ENCODE results near the gene CFAP141. TPM values are rescaled to one million over a fixed set of nuclear protein-coding genes. Genes with fewer than 3 reads are reported as not detected.
A peak's percentile ranks its signal among the peaks of the same experiment; 100 is the strongest.

CFAP141 gene
- total RNA-seq, 1 experiment from 2014 or later = not detected

DNA sequence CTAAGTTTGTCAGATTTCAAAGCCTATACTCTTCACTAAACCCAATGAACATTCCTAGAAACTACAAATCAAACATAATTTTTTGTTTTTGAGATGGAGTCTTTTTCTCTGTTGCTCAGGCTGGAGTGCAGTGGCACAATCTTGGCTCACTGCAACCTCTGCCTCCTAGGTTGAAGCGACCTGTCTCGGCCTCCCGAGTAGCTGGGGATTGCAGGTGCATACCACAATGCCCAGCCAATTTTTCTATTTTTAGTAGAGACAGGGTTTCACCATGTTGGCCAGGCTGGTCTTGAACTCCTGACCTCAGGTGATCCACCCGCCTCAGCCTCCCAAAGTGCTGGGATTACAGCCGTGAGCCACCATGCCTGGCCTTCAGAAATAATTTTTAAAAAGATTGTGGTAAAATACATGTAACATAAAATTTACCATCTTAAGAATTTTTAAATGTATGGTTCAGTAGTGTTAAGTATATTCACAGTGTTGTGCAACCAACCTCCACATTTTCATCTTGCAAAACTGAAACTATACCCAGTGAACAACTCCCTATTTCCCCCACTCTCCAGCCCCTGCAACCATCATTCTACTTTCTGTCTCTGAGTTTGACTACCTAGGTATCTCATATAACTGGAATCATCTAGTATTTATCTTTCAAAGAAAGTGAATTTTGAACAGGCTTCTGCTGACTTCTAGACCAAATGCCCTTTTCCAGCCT, 2.7 kb upstream of the CFAP141 start:
- no peak for DNase-seq (ENCODE audit: low read depth)

DNA sequence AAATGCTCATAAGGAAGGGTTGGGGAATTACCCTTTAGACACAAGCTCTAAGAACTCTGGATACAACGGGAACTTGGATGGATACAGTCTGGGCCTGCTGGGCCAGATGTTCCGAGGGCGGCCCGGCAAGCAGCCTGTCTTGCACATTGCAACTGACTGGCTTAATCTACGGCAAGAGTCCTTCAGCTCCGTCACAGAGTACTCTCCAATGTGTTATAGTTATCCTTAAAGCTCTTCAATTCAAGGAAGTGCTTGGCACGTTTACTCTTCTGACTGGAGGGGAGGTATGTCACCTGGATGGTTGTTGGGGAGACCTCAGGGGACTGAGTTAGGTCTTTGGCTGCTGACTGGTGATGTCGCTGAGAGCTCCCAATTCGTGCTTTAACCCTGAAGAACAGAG, 1.1 kb upstream of the CFAP141 start:
- DNase-seq (ENCODE audit: low read depth) = no peak

GRCh38 chr1:154205778-154206177, 355 bp downstream of the CFAP141 start:
- peak; percentile 48 for DNase-seq (ENCODE audit: low read depth)

DNA sequence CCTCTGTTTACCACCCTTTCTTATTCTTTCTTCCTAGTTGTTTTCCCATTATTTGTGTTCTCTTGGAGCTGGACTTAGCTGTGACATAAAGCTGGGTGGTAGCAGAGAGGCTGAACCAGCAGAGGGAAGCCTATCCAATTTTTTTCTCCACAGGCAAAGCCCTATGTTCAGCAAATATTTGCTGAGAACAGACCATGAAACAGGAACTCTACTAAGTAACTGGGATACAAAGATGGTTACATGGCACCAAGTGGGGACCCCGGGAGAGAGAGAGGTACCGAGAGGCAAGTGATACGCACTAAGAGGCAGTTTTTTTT, 6.6 kb downstream of the CFAP141 start:
- peak; percentile 18 for DNase-seq (ENCODE audit: low read depth)

DNA sequence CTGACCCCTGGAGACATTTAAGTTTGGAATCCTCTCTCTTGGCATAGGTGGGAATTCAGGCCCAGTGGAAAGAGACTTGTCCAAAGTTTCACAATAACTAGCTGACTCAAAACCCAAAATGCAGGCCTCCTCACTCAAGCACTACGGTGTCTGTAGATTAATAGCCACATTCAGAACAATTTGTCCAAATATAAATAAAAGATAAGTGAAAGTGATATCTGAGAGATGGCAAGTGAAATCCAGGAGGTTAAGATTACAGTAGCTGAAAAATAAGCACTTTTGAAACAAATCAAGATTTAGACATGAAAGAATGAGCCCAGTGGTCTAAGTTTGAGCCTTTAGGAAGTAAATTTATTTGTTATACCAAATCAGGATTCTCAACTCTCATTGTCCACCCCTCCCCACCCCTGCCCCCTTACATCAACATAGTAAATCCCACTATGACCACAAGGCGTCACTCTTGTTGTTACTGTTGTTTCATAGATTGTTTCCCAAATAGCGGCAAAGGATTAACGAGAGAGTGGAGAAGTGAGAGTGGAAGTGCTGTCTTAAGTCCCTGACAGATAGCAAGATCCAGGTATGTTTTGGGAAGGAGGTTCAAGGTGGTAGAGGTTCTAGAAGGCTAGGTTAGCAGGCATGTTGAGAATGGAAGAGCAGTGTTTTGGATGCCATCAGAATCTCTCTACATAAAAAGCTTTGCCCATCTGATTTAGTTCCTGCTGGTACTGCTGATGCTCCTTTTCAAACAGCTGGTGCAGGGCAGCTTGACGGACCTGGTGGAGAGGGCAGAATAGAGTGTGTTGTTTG, 7.2 kb downstream of the CFAP141 start:
- peak; percentile 71 for DNase-seq (ENCODE audit: low read depth)

DNA sequence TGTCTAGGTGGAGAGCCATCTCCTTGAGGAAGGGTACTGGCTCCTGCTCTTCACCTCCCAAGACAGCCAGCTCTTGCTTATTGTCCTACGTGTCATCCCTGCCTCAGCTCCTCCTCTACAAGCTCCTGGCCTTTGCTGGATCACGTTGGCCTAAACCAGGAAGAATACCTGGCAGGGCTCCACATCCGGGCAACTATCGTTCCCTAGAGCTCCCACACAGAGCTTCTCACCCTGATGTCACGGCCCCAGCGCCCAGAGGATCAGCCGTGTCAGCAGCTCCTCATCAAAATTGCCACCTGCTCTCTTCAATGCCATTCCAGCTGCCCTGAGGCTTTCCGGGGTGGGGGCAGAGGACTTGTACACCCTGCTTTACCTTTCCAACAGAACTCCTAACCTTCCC, 12.3 kb downstream of the CFAP141 start:
- peak; percentile 72 for DNase-seq (ENCODE audit: low read depth)

- DNase-seq (ENCODE audit: low read depth) = no peak
Observed at GRCh38 chr1:154192476-154192875, 13.7 kb downstream of the CFAP141 start.

- peak; percentile 15 for DNase-seq (ENCODE audit: low read depth)
Observed at GRCh38 chr1:154191990-154192461, 14.1 kb downstream of the CFAP141 start, which contains the start of gene TPM3. Gene TPM3 (minus strand): TSS chr1:154192100. CDS start chr1:154192018, 82 bp downstream.

DNA sequence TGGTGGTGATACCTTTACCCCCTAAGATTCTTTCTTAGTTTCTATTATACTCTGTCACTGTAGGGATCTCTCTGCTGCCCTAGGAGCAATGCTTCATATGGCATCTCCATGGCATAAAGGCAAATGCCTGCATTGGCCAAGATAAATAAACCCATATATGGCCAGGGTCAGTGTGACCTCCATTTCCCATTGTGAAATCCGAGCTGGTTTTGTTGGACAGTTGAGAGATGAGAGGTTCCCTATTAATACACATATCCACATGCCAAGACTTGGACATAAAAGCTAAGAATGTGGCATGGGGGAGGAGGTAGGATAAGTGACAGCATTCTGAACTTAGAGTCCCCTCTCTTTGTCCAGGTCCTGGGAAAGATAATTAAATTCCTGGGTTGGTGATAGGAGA, 15.6 kb downstream of the CFAP141 start:
- peak; percentile 88 for DNase-seq (ENCODE audit: low read depth)

DNA sequence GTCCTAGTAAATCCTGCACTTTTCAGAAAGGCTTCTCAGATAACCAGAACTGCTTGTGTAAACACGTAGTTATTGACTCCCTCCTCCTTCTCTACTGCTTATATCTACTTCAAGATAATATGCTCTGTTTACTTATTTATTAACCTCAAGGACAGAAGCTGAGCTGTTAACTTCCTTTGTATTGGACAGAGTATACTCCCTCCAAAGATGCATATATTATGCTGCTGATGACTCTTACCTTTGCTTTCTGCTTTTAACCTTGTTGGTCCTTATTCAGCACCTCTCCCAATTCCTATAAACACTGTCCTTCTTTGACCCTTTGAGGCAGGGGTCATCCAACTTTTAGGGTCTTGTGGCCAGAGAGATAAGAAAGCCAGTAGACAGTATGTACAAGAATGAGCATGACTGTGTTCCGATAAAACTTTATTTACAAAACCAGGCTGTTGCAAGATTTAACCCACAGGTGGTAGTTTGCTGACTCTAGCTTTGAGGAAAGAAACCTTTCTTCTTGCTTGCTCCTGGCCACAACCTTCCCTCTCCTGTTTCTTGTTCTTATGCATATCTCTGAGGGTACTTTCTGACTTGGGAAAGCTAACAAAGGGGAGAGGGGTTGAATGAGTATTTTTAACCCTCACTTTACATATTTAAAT, 19.2 kb downstream of the CFAP141 start:
- DNase-seq (ENCODE audit: low read depth) = no peak

DNA sequence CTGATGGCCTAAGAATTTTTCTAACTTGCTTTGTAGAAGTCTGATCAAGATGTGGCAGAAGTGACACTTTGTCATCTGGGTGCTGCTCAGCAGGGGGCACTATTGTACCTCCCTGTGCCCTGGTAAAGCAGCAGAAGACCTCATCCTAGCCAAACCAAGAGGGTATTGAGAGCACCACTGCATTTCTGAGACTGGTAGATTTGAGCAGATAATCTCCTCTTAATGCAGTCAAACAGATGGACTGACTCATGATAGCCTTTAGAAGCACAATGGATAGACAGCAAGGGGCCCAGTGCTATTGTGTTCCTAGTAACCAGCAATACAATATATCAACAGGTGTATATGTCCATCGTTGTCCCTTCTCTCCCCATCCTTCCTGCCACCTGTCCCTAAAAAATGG, 20.0 kb downstream of the CFAP141 start:
- peak; percentile 56 for DNase-seq (ENCODE audit: low read depth)

- DNase-seq (ENCODE audit: low read depth) = peak; percentile 99
Observed at GRCh38 chr1:154183046-154183915, 22.9 kb downstream of the CFAP141 start.

DNA sequence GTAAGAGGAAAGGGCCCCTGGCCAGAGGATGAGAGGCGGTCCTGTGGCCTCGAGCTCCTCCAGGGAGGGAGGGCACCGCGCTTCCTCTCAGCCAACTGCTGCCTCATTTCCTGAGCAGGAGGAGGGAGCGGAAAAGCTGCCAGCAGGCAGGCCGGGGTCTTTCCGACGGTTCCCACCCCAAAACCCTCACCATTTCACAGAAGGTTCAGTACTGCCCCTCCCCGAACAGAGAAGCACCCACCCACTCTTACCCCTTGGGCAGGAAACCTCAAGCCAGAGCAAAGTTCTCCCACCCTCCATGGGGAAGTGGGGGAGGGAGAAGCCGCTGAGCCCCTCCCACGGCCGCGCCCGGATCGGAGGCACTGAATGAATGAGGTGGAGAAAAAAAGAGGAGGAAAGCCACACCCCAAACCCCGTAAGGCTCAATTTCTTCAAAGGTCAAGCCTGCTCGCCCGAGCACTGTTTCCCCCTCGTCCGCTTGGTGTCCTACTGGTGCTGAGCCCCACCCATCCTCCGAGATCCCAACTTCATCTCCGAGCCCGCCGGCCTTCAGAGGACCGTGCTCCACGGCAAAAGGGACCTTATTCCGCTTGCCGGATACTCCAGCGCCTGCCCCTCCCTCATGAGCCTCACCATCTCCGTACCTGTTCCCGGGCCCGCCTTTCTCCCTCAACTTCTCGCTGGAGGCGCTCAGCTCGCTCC, 23.6 kb downstream of the CFAP141 start:
- DNase-seq (ENCODE audit: low read depth) = peak; percentile 78

DNA sequence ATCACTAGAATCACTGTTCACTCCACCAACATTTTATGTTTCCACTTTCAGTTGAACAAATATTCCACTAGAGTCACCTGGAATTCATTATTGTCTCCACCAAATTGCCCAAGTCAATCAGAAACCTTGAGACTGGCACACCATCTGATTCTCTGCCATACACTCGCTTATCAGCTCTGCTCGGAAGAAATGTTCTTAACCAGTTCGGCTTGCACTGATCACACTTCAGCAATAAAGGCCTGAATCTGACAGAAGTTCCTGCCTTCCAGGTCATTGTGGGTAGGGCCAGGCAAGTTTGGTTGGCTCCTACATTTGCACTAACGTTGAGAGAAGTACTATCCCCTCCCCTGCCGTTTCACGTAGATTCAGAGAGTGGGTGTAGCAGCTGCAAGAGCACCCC, 24.2 kb downstream of the CFAP141 start:
- DNase-seq (ENCODE audit: low read depth) = no peak

GRCh38 chr1:154179946-154180687, 26.0 kb downstream of the CFAP141 start:
- no peak for DNase-seq (ENCODE audit: low read depth)

- peak; percentile 12 for DNase-seq (ENCODE audit: low read depth)
Observed at GRCh38 chr1:154178911-154179811, 27.0 kb downstream of the CFAP141 start.

- DNase-seq (ENCODE audit: low read depth) = no peak
Observed at GRCh38 chr1:154178013-154178412, 28.1 kb downstream of the CFAP141 start.

- DNase-seq (ENCODE audit: low read depth) = peak; percentile 70
Observed at GRCh38 chr1:154176337-154176736, 29.8 kb downstream of the CFAP141 start.

DNA sequence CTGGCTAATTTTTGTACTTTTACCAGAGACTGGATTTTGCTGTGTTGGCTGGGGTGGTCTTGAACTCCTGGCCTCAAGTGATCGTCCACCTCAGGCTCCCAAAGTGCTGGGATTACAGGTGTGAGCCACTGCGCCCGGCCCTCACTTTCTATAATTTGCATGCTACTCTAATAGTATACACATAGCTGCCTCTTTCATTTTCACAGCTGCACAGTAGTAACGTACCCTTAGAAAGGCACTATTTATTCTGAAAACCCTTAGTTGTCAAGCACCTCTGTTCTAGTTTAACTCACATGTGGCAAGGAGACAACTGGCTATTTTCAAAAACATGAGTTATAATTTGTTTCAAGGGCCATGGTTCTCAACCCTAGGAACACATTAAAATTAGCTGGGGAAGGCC, 31.5 kb downstream of the CFAP141 start:
- DNase-seq (ENCODE audit: low read depth) = no peak
